GM04503 (cell line): ENCODE data around the gene CACNA1A.
"Not testable (repeated sequence)": the region's sequence is repeated elsewhere in the genome, so short reads cannot be mapped to it uniquely, and the experiment has no call there.

Experiments
- DNase-seq: peaks from one replicate; pipeline ENCODE4 v3.0.0-alpha.2; 2012; ENCODE audit warnings: low read depth

Gene CACNA1A

GRCh38 chr19:13229246-13229645 lies 277.0 kb downstream of the CACNA1A start:
- DNase-seq, result no peak

GRCh38 chr19:13228561-13228960 lies 277.7 kb downstream of the CACNA1A start:
- no peak for DNase-seq

- DNase-seq, result no peak
These were observed 279.3 kb downstream of the CACNA1A start for GRCh38 chr19:13226983-13227382.

GRCh38 chr19:13225973-13226865 lies 280.1 kb downstream of the CACNA1A start:
- no peak for DNase-seq

GRCh38 chr19:13225085-13225484 lies 281.2 kb downstream of the CACNA1A start:
- no peak for DNase-seq

- DNase-seq, result no peak
These were observed 285.4 kb downstream of the CACNA1A start for GRCh38 chr19:13220847-13221246.

GRCh38 chr19:13215572-13216380 lies 290.5 kb downstream of the CACNA1A start:
- DNase-seq, result no peak

- no peak for DNase-seq
These were observed 292.1 kb downstream of the CACNA1A start for GRCh38 chr19:13214036-13214730.

GRCh38 chr19:13212759-13213330 lies 293.4 kb downstream of the CACNA1A start:
- no peak for DNase-seq

GRCh38 chr19:13211426-13212308 lies 294.6 kb downstream of the CACNA1A start:
- no peak for DNase-seq

GRCh38 chr19:13210941-13211340 lies 295.3 kb downstream of the CACNA1A start:
- DNase-seq, result no peak

GRCh38 chr19:13210339-13210775 lies 295.9 kb downstream of the CACNA1A start:
- DNase-seq, result no peak

GRCh38 chr19:13209484-13210338 lies 296.6 kb downstream of the CACNA1A start:
- no peak for DNase-seq

GRCh38 chr19:13208672-13209483 lies 297.4 kb downstream of the CACNA1A start:
- DNase-seq, result no peak

- peak; percentile 62 for DNase-seq
These were observed 298.2 kb downstream of the CACNA1A start for GRCh38 chr19:13207846-13208671.

GRCh38 chr19:13207237-13207845 lies 298.9 kb downstream of the CACNA1A start:
- peak; percentile 31 for DNase-seq

GRCh38 chr19:13206587-13206986 lies 299.7 kb downstream of the CACNA1A start:
- no peak for DNase-seq

- not testable (repeated sequence) for DNase-seq
These were observed 304.2 kb downstream of the CACNA1A start for GRCh38 chr19:13202112-13202511.
